Measurements from ENCODE around the gene ABCB9.

Gene ABCB9

DNA sequence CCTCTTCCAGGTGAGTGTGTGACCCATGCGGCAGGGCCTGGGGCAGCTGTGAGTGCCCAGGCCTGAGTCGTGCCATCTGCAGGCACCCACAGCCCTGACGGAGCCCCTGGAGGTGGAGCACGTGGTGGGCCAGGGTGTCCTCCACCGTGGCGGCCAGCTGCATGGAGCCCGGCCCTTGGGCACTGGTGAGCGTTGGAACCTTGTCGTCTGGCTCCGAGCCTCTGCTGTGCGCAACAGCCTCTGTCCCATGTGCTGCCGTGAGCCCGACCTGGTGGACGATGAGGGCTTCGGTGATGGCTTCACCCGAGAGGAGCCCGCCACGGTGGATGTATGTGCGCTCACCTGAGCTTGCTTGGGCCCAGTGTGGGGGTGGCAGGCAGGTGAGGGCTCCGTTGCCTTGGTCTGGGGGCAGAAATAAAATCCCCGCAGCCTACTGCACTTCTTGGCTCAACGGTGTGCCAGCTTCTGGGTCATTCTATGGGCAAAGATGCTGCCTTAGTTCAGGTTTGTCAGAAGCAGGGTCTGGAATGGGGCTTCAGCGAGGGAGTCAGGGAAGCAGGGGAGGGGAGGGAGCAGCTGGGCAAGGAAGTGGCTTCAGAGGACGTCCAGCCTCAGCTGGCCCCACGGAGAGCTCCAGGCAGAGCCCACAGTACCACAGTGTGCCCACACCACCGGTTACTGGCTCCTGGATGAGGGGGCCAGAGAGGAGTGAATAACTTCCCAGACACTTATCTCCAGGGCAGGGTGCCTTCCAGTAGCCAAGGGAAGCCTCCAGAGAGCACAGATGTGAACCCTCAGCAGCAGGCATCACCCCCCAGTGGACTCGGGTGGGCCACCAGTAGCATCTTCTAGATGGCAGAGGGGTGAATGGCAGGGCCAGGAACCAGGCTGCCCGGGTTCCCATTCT lies 13.0 kb upstream of the ABCB9 start:
- peak overlapping the region; percentile 92 for H3K9ac ChIP-seq (ENCODE audit: low read depth, low read length)
- H3K36me3 ChIP-seq (ENCODE audit: insufficient read depth, low read length): peaks cover 14% of the 10 kb centered on the region; the same call in 1 of the 2 replicates

DNA sequence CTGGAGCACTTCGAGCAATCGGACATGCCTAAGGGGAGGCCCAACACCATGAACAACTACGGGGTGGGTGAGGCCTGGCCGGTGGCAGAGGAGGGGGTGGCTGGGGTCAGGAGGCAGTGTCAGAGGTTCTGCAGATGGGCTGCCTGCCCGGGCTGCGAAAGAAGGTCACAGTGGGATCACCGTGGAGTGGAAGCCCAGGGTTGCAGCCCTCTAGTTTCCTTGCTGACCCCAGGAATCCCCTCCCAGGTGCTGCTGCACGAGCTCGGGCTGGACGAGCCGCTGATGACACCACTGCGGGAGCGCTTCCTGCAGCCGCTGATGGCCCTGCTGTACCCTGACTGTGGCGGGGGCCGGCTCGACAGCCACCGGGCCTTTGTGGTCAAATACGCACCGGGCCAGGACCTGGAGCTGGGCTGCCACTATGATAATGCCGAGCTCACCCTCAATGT lies 12.3 kb upstream of the ABCB9 start:
- Histone ChIP-seq H3K27me3 (ENCODE audit: insufficient read depth, low read length) (no peaks in the 10 kb centered on the region), H3K36me3 (ENCODE audit: insufficient read depth, low read length) (peaks cover 14% of the 10 kb centered on the region; the same call in 1 of the 2 replicates), H3K9ac (ENCODE audit: low read depth, low read length) (no peak overlapping the region), H3K4me3 (ENCODE audit: low read length) (no peak overlapping the region), H3K9me3 (ENCODE audit: insufficient read depth, low read depth, low read length) (no peaks in the 10 kb centered on the region), H3K27ac (ENCODE audit: low read depth, low read length) (no peak overlapping the region), H3K4me1 (ENCODE audit: insufficient read depth, low read length) (peaks cover 7% of the 10 kb centered on the region; the same call in 1 of the 2 replicates)
- 92% methylated on average over 21 of the region's 21 CpGs for WGBS

More for the DNA sequence above, 13.0 kb upstream of the ABCB9 start:
- Histone ChIP-seq H3K9me3 (ENCODE audit: insufficient read depth, low read depth, low read length) (no peaks in the 10 kb centered on the region), H3K4me3 (ENCODE audit: low read length) (peak overlapping the region; percentile 93), H3K27ac (ENCODE audit: low read depth, low read length) (no peak overlapping the region), H3K27me3 (ENCODE audit: insufficient read depth, low read length) (no peaks in the 10 kb centered on the region), H3K4me1 (ENCODE audit: insufficient read depth, low read length) (peaks cover 7% of the 10 kb centered on the region; the same call in 1 of the 2 replicates)
- WGBS: 78% methylated on average over 28 of the region's 28 CpGs

DNA sequence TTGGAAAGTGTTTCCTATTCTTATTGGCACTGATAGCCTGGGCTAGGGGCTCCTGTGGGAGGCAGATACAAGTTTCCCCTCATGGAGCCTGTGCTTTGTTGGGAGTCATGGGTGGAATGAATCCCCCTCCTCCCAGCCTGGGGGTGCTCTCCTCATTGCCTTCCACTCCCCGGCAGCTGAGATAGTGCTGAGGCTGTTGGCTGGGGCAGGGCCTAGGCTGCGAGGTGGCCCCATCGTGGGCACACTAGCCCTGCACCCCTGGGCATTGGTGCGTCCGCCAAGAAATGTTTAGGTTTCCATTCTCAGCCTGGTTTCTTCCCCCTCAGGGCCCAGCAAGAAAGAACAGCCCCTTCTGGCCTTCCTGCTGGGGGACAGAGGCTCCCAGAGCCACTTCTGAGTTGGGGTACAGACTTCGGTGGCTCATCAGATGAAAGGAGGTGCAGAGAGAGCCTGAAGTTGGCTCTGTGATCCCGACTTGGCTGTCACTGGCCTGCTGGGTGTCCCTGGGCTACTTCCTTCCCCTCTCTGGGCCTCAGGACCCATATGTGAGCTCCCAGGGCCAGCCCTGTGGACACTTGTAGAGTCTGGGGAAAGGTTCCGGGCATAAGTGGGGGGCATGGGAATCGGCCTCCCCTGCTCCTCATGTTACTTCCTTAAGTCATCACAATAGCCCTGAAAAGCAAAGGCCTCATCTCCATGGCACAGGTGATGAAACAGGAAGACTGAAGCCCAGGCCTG lies 11.6 kb upstream of the ABCB9 start:
- Histone ChIP-seq H3K9ac (ENCODE audit: low read depth, low read length) (no peak overlapping the region), H3K27ac (ENCODE audit: low read depth, low read length) (no peak overlapping the region), H3K4me1 (ENCODE audit: insufficient read depth, low read length) (peaks cover 7% of the 10 kb centered on the region; the same call in 1 of the 2 replicates), H3K27me3 (ENCODE audit: insufficient read depth, low read length) (no peaks in the 10 kb centered on the region), H3K36me3 (ENCODE audit: insufficient read depth, low read length) (peaks cover 10% of the 10 kb centered on the region; the same call in 1 of the 2 replicates), H3K4me3 (ENCODE audit: low read length) (no peak overlapping the region), H3K9me3 (ENCODE audit: insufficient read depth, low read depth, low read length) (no peaks in the 10 kb centered on the region)
- 96% methylated on average over 9 of the region's 9 CpGs for WGBS

DNA sequence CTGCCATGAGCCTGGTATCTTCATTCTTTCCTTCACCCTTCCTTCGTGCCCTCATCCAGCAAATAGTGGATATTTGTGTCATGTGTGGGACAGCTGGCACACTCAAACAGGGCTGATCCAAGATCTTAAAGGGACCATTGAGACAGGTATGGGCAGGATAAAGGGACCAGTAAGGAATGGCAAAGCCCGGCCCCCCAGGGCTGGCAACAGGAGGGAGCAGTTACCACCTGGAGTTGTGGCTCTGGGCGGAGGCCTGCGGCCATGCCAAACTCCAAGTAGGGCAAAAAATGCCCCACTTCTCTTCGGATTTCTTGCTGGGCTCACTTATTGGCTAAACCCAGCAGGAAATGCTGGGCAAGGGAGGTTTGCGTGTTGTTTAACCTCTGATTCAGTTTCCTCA lies 10.9 kb upstream of the ABCB9 start:
- peaks cover 7% of the 10 kb centered on the region; the same call in 1 of the 2 replicates for H3K4me1 ChIP-seq (ENCODE audit: insufficient read depth, low read length)
- H3K9me3 ChIP-seq (ENCODE audit: insufficient read depth, low read depth, low read length): no peaks in the 10 kb centered on the region
- no peaks in the 10 kb centered on the region for H3K27me3 ChIP-seq (ENCODE audit: insufficient read depth, low read length)
- H3K27ac ChIP-seq (ENCODE audit: low read depth, low read length): no peak overlapping the region
- WGBS: 96% methylated on average over 6 of the region's 6 CpGs
- peaks cover 3% of the 10 kb centered on the region; the same call in 1 of the 2 replicates for H3K36me3 ChIP-seq (ENCODE audit: insufficient read depth, low read length)
- no peak overlapping the region for H3K9ac ChIP-seq (ENCODE audit: low read depth, low read length)
- no peak overlapping the region for H3K4me3 ChIP-seq (ENCODE audit: low read length)

DNA sequence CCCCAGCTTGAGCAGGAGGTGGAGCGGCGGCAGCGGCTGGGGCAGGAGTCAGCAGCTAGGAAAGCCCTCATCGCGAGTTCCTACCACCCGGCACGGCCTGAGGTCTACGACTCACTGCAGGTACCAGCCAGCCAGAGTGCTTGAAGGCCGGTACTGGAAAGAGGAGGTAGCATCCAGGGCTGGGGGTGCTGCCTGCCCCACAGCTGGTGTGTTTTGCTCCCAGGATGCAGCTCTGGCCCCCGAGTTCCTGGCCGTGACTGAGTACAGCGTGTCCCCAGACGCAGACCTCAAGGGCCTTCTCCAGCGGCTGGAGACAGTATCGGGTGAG lies 10.3 kb upstream of the ABCB9 start:
- Histone ChIP-seq H3K27ac (ENCODE audit: low read depth, low read length) (no peak overlapping the region), H3K36me3 (ENCODE audit: insufficient read depth, low read length) (no peaks in the 10 kb centered on the region), H3K4me1 (ENCODE audit: insufficient read depth, low read length) (peaks cover 5% of the 10 kb centered on the region; the same call in 1 of the 2 replicates), H3K9me3 (ENCODE audit: insufficient read depth, low read depth, low read length) (no peaks in the 10 kb centered on the region), H3K4me3 (ENCODE audit: low read length) (0 out of 2 replicates have a peak overlapping the region, but pooled peaks have one; percentile 91), H3K27me3 (ENCODE audit: insufficient read depth, low read length) (no peaks in the 10 kb centered on the region), H3K9ac (ENCODE audit: low read depth, low read length) (no peak overlapping the region)
- 95% methylated on average over 15 of the region's 15 CpGs for WGBS

- Histone ChIP-seq H3K36me3 (ENCODE audit: insufficient read depth, low read length) (no peaks in the 10 kb centered on the region), H3K9ac (ENCODE audit: low read depth, low read length) (peak overlapping the region; percentile 93), H3K4me1 (ENCODE audit: insufficient read depth, low read length) (peaks cover 3% of the 10 kb centered on the region; the same call in 1 of the 2 replicates), H3K9me3 (ENCODE audit: insufficient read depth, low read depth, low read length) (no peaks in the 10 kb centered on the region), H3K27ac (ENCODE audit: low read depth, low read length) (no peak overlapping the region), H3K27me3 (ENCODE audit: insufficient read depth, low read length) (no peaks in the 10 kb centered on the region), H3K4me3 (ENCODE audit: low read length) (peak overlapping the region; percentile 91)
- WGBS: 24% methylated on average over 8 of the region's 8 CpGs
These were observed 9.8 kb upstream of the ABCB9 start for GRCh38 chr12:122975790-122976647.

DNA sequence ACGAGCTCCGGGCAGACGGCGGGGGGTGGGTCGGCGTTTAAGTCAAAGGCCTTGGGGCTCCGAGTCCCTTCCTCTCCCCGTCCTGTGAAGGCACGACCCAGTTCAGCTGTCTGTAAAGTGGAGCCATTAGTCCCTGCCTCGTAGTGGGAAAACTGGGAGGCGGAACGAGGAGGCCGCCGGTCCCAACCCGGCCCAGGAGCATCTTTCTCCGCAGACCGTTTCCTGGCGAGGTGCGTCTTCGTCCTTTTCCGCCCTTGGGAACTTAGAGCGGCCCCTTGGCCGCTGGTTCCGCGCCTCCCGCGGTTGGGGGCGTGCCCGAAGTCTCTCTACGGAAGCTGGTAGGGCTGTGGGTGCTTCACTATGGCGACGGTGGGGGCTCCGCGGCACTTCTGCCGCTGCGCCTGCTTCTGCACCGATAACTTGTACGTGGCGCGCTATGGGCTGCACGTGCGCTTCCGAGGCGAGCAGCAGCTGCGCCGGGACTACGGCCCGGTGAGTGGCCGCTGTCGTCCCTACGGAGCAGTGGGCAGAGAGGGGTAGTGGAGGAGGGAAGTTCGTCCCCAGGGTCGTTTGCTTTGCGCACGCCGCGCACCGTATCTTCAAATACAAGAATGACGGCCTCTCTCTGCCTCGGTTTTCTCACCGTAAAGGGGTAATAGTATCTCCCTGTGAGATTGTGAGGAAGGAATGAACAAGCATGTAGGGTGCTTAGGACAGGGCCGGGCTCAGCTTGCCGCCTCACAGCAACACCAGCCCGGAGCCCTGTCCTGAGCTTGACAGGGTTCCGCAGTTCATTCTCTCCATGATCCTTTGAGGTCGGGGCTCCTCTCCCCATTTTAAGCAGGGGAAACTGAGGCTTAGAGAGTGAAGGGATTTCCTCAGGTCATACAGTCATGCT lies 8.9 kb upstream of the ABCB9 start, which contains the start of gene OGFOD2:
TSS of gene OGFOD2 (plus strand) at position 353 of the 898 bp plus-strand sequence. CDS start at position 361, 8 bp downstream.
- H3K4me1 ChIP-seq (ENCODE audit: insufficient read depth, low read length): peaks cover 3% of the 10 kb centered on the region; the same call in 1 of the 2 replicates
- H3K36me3 ChIP-seq (ENCODE audit: insufficient read depth, low read length): no peaks in the 10 kb centered on the region
- under 1% methylated on average over 66 of the region's 66 CpGs for WGBS
- no peaks in the 10 kb centered on the region for H3K27me3 ChIP-seq (ENCODE audit: insufficient read depth, low read length)
- H3K9me3 ChIP-seq (ENCODE audit: insufficient read depth, low read depth, low read length): no peaks in the 10 kb centered on the region
- peak within 1 kb of the TSS; percentile 84 for H3K27ac ChIP-seq (ENCODE audit: low read depth, low read length)
- peak within 1 kb of the TSS; percentile 91 for H3K4me3 ChIP-seq (ENCODE audit: low read length)
- H3K9ac ChIP-seq (ENCODE audit: low read depth, low read length): peak within 1 kb of the TSS; percentile 93

- no peaks in the 10 kb centered on the region for H3K36me3 ChIP-seq (ENCODE audit: insufficient read depth, low read length)
These were observed 8.1 kb upstream of the ABCB9 start for GRCh38 chr12:122974274-122974891.

DNA sequence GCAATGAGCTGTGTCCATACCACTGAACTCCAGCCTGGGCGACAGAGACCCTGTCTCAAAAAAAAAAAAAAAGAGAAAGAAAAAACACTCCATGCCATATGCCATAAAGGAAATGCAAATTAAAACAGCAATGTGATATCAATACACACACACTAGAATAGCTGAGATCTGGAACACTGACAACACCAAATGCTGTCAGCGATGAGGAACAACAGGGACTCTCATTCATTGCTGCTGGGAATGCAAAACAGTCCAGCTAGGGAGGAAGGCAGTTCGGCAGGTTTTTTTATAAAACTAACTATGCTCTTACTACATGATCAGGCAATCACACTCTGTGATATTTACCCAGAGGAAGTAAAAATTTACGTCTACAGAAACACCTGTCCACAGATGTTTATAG lies 3.4 kb upstream of the ABCB9 start:
- no peaks in the 10 kb centered on the region for H3K9me3 ChIP-seq (ENCODE audit: insufficient read depth, low read depth, low read length)
- H3K4me3 ChIP-seq (ENCODE audit: low read length): no peak overlapping the region
- H3K27ac ChIP-seq (ENCODE audit: low read depth, low read length): no peak overlapping the region
- no peak overlapping the region for H3K9ac ChIP-seq (ENCODE audit: low read depth, low read length)
- peaks cover 5% of the 10 kb centered on the region for H3K4me1 ChIP-seq (ENCODE audit: insufficient read depth, low read length)
- H3K36me3 ChIP-seq (ENCODE audit: insufficient read depth, low read length): no peaks in the 10 kb centered on the region
- no peaks in the 10 kb centered on the region for H3K27me3 ChIP-seq (ENCODE audit: insufficient read depth, low read length)
- 86% methylated on average over 3 of the region's 4 CpGs for WGBS

More at GRCh38 chr12:122974274-122974891, 8.1 kb upstream of the ABCB9 start:
- Histone ChIP-seq H3K4me1 (ENCODE audit: insufficient read depth, low read length) (no peaks in the 10 kb centered on the region), H3K27ac (ENCODE audit: low read depth, low read length) (peak overlapping the region; percentile 84), H3K9me3 (ENCODE audit: insufficient read depth, low read depth, low read length) (no peaks in the 10 kb centered on the region), H3K9ac (ENCODE audit: low read depth, low read length) (peak overlapping the region; percentile 93), H3K27me3 (ENCODE audit: insufficient read depth, low read length) (no peaks in the 10 kb centered on the region), H3K4me3 (ENCODE audit: low read length) (peak overlapping the region; percentile 91)
- WGBS: under 1% methylated on average over 32 of the region's 32 CpGs

Data from HUES64 (cell line).